Measurements from ENCODE around the gene APCDD1L.
A peak's percentile ranks its signal among the peaks of the same experiment; 100 is the strongest.

The APCDD1L gene

GRCh38 chr20:58514321-58515232, 622 bp downstream of the APCDD1L start:
- Histone ChIP-seq H3K4me1 (ENCODE audit: control insufficient read depth in 2 of 2, insufficient read depth in 1 of 2, low read depth in 1 of 2, low read length in 2 of 2) (peaks cover 0 to 4% of the 10 kb centered on the region in 2 donors), H4K91ac (ENCODE audit: low read depth, low read length, poor library complexity) (no peak overlapping the region), H3K4ac (ENCODE audit: low read length) (no peak overlapping the region), H2BK5ac (ENCODE audit: low read length) (no peak overlapping the region), H2BK120ac (ENCODE audit: low read depth, low read length) (no peak overlapping the region), H3K4me2 (ENCODE audit: insufficient read depth, low read length, poor library complexity, severe bottlenecking) (peak overlapping the region; percentile 77), H3K23ac (ENCODE audit: low read depth, low read length, poor library complexity) (peak overlapping the region; percentile 74), H3K79me1 (ENCODE audit: low read depth, low read length) (peaks cover 5% of the 10 kb centered on the region), H3K36me3 (replicated peaks in 1 of 2; ENCODE audit: control insufficient read depth in 2 of 2, insufficient read depth in 2 of 2, low read length in 2 of 2) (no peaks in the 10 kb centered on the region), H2BK15ac (ENCODE audit: low read length) (no peak overlapping the region), H3K18ac (ENCODE audit: low read length) (peak overlapping the region; percentile 38), H4K8ac (ENCODE audit: low read depth, low read length) (no peak overlapping the region), H2AK5ac (ENCODE audit: low read depth, low read length) (no peak overlapping the region), H3K14ac (ENCODE audit: low read length) (no peak overlapping the region), H2BK12ac (ENCODE audit: low read length) (no peak overlapping the region), H2AFZ (ENCODE audit: low read length) (no peak overlapping the region), H3K9me3 (replicated peaks in 1 of 2; ENCODE audit: control insufficient read depth in 2 of 2, insufficient read depth in 1 of 2, low read depth in 1 of 2, low read length in 2 of 2) (peaks cover 0 to 2% of the 10 kb centered on the region in 2 donors), H3K27ac (replicated peaks; ENCODE audit: low read length) (no peak overlapping the region), H3K9ac (ENCODE audit: low read depth, low read length, poor library complexity) (peak overlapping the region; percentile 73), H3K4me3 (ENCODE audit: low read length in 2 of 2) (peak overlapping the region in 1 of 2 donors; percentile 62), H3K27me3 (ENCODE audit: control insufficient read depth in 3 of 3, insufficient read depth in 3 of 3, low read depth in 1 of 3, low read length in 3 of 3) (peaks cover 7 to 86% (median 37%) of the 10 kb centered on the region in 3 experiments)
- peak; percentile 20 for DNase-seq (ENCODE audit: low spot score)
- no CpG with 5 or more reads among the region's 74 CpGs for WGBS, 2 donors (ENCODE audit: extremely low coverage in 2 of 2, insufficient read length in 2 of 2, insufficient replicate concordance in 1 of 2)

- no peaks in the 10 kb centered on the region for H3K36me3 ChIP-seq (replicated peaks in 1 of 2; ENCODE audit: control insufficient read depth in 2 of 2, insufficient read depth in 2 of 2, low read length in 2 of 2)
- H3K27me3 ChIP-seq (ENCODE audit: control insufficient read depth in 3 of 3, insufficient read depth in 3 of 3, low read depth in 1 of 3, low read length in 3 of 3) = peaks cover 7 to 78% (median 37%) of the 10 kb centered on the region in 3 experiments
- H3K14ac ChIP-seq (ENCODE audit: low read length) = no peak overlapping the region
- H3K9me3 ChIP-seq (replicated peaks in 1 of 2; ENCODE audit: control insufficient read depth in 2 of 2, insufficient read depth in 1 of 2, low read depth in 1 of 2, low read length in 2 of 2) = no peaks in the 10 kb centered on the region
- peaks cover 0 to 4% of the 10 kb centered on the region in 2 donors for H3K4me1 ChIP-seq (ENCODE audit: control insufficient read depth in 2 of 2, insufficient read depth in 1 of 2, low read depth in 1 of 2, low read length in 2 of 2)
- H2BK12ac ChIP-seq (ENCODE audit: low read length) = no peak overlapping the region
- H2BK5ac ChIP-seq (ENCODE audit: low read length) = no peak overlapping the region
- H4K91ac ChIP-seq (ENCODE audit: low read depth, low read length, poor library complexity) = no peak overlapping the region
- H3K18ac ChIP-seq (ENCODE audit: low read length) = no peak overlapping the region
- H3K23ac ChIP-seq (ENCODE audit: low read depth, low read length, poor library complexity) = peak overlapping the region; percentile 74
- no peak overlapping the region for H3K4me3 ChIP-seq (ENCODE audit: low read length in 2 of 2)
- no peak overlapping the region for H3K4me2 ChIP-seq (ENCODE audit: insufficient read depth, low read length, poor library complexity, severe bottlenecking)
- H2AFZ ChIP-seq (ENCODE audit: low read length) = no peak overlapping the region
- no peak overlapping the region for H2AK5ac ChIP-seq (ENCODE audit: low read depth, low read length)
- no peak overlapping the region for H2BK15ac ChIP-seq (ENCODE audit: low read length)
- WGBS, 2 donors (ENCODE audit: extremely low coverage in 2 of 2, insufficient read length in 2 of 2, insufficient replicate concordance in 1 of 2) = no CpG with 5 or more reads among the region's 19 CpGs
- peaks cover 5% of the 10 kb centered on the region for H3K79me1 ChIP-seq (ENCODE audit: low read depth, low read length)
- no peak overlapping the region for H2BK120ac ChIP-seq (ENCODE audit: low read depth, low read length)
- no peak overlapping the region for H3K4ac ChIP-seq (ENCODE audit: low read length)
- DNase-seq (ENCODE audit: low spot score) = no peak
- no peak overlapping the region for H3K27ac ChIP-seq (replicated peaks; ENCODE audit: low read length)
- no peak overlapping the region for H3K9ac ChIP-seq (ENCODE audit: low read depth, low read length, poor library complexity)
- no peak overlapping the region for H4K8ac ChIP-seq (ENCODE audit: low read depth, low read length)
Measured at GRCh38 chr20:58513580-58514285, 1.5 kb downstream of the APCDD1L start.

GRCh38 chr20:58512808-58513552, 2.2 kb downstream of the APCDD1L start:
- Histone ChIP-seq H4K8ac (ENCODE audit: low read depth, low read length) (no peak overlapping the region), H3K4me1 (ENCODE audit: control insufficient read depth in 2 of 2, insufficient read depth in 1 of 2, low read depth in 1 of 2, low read length in 2 of 2) (peaks cover 0 to 4% of the 10 kb centered on the region in 2 donors), H3K14ac (ENCODE audit: low read length) (peak overlapping the region; percentile 91), H3K4ac (ENCODE audit: low read length) (no peak overlapping the region), H2BK15ac (ENCODE audit: low read length) (no peak overlapping the region), H2BK120ac (ENCODE audit: low read depth, low read length) (no peak overlapping the region), H2AK5ac (ENCODE audit: low read depth, low read length) (peak overlapping the region; percentile 5), H3K79me1 (ENCODE audit: low read depth, low read length) (peaks cover 5% of the 10 kb centered on the region), H3K27ac (replicated peaks; ENCODE audit: low read length) (no peak overlapping the region), H3K9ac (ENCODE audit: low read depth, low read length, poor library complexity) (no peak overlapping the region), H2BK5ac (ENCODE audit: low read length) (no peak overlapping the region), H2AFZ (ENCODE audit: low read length) (no peak overlapping the region), H3K4me3 (ENCODE audit: low read length in 2 of 2) (no peak overlapping the region), H3K4me2 (ENCODE audit: insufficient read depth, low read length, poor library complexity, severe bottlenecking) (no peak overlapping the region), H2BK12ac (ENCODE audit: low read length) (no peak overlapping the region), H3K23ac (ENCODE audit: low read depth, low read length, poor library complexity) (no peak overlapping the region), H3K27me3 (ENCODE audit: control insufficient read depth in 3 of 3, insufficient read depth in 3 of 3, low read depth in 1 of 3, low read length in 3 of 3) (peaks cover 7 to 71% (median 37%) of the 10 kb centered on the region in 3 experiments), H3K18ac (ENCODE audit: low read length) (no peak overlapping the region), H3K36me3 (replicated peaks in 1 of 2; ENCODE audit: control insufficient read depth in 2 of 2, insufficient read depth in 2 of 2, low read length in 2 of 2) (no peaks in the 10 kb centered on the region), H4K91ac (ENCODE audit: low read depth, low read length, poor library complexity) (no peak overlapping the region), H3K9me3 (replicated peaks in 1 of 2; ENCODE audit: control insufficient read depth in 2 of 2, insufficient read depth in 1 of 2, low read depth in 1 of 2, low read length in 2 of 2) (no peaks in the 10 kb centered on the region)
- no CpG with 5 or more reads among the region's 17 CpGs for WGBS, 2 donors (ENCODE audit: extremely low coverage in 2 of 2, insufficient read length in 2 of 2, insufficient replicate concordance in 1 of 2)
- no peak for DNase-seq (ENCODE audit: low spot score)
